ENCODE measurements around the gene STARD3NL. TPM values are rescaled to one million over a fixed set of nuclear protein-coding genes. Genes with fewer than 3 reads are reported as not detected.
A peak's percentile ranks its signal among the peaks of the same experiment; 100 is the strongest.
"Not testable (repeated sequence)": the region's sequence is repeated elsewhere in the genome, so short reads cannot be mapped to it uniquely, and the experiment has no call there.

The STARD3NL gene
- total RNA-seq, 3 donors from 2014 or later, result 30.2 to 31.3 (median 30.7) TPM

DNA sequence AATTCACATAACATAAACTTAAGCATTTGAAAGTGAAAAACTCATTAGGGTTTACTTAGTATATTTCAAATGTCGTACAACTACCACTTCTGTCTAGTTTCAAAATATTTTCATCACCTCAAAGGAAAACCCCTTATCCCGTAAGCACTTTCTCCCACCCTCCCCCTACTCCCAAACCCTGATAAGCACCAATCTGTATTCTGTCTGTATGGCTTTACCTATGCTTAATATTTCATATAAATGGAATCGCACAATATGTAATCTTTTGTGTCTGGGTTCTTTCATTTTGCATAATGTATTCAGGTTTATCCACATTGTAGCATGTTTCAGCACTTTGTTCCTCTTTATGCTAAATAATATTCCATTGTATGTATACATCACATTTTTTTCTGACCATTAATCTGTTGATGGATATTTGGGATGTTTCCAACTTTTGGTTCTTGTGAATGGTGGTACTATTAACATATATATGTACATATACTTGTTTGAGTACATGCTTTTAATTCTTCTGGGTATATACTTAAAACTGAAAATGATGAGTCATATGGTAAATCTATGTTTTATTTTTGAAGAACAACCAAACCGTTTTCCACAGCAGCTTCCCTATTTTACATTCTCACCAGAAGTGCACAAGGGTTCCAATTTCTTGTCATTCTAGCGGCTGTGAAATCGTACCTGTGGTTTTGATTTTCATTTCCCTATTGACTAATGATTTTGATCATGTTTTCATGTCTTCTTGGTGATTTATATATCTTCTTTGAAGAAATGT is 6.2 kb upstream of the STARD3NL start:
- Mint-ChIP-seq H3K27me3 (ENCODE audit: low read depth) (peaks cover 17% of the 10 kb centered on the region), H3K4me1 (ENCODE audit: low read depth) (peaks cover 18% of the 10 kb centered on the region), H3K36me3 (ENCODE audit: insufficient read depth) (no peaks in the 10 kb centered on the region), H3K4me3 (no peak overlapping the region), H3K9me3 (peaks cover 4% of the 10 kb centered on the region)
- ATAC-seq (peak; percentile 46 to 69), DNase-seq (no peak)

DNA sequence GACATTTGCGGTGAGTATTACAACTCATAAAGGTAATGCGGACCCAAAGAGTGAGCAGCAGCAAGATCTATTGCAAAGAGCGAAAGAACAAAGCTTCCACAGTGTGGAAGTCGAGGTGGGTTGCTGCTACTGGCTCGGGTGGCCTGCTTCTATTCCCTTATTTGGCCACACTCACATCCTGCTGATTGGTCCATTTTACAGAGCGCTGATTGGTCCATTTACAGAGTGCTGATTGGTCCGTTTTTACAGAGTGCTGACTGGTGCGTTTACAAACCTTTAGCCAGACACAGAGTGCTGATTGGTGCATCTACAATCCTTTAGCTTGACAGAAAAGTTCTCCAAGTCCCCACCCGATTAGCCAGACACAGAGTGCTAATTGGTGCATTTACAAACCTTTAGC is 2.5 kb upstream of the STARD3NL start:
- peaks cover 43% of the 10 kb centered on the region for H3K4me1 Mint-ChIP-seq (ENCODE audit: low read depth)
- DNase-seq; H3K4me3 Mint-ChIP-seq; H3K9me3 Mint-ChIP-seq; H3K36me3 Mint-ChIP-seq (ENCODE audit: insufficient read depth); ATAC-seq: not testable (repeated sequence)
- peaks cover 17% of the 10 kb centered on the region for H3K27me3 Mint-ChIP-seq (ENCODE audit: low read depth)

DNA sequence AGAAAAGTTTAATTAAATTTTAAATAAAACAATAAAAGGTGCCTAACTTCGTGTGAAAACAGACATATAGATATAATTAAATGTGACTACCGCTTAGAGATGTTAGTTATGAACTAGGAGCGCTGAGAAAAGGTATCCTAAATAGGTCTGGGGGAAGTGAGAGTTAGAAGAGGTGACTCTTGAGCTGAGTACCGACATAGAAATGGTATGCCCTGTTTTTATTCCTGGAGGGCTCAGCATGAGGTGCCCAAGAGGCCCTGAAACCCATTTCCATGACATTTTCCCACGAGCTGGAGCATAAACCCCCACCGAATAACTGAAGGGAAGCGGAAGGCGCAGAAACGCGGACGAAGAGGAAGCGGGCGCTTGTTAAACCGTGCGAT is 433 bp upstream of the STARD3NL start:
- Mint-ChIP-seq H3K27me3 (ENCODE audit: low read depth) (peaks cover 13% of the 10 kb centered on the region), H3K4me3 (peak overlapping the region; percentile 96), H3K36me3 (ENCODE audit: insufficient read depth) (no peaks in the 10 kb centered on the region), H3K4me1 (ENCODE audit: low read depth) (peaks cover 34% of the 10 kb centered on the region), H3K9me3 (peaks cover 2% of the 10 kb centered on the region)
- ATAC-seq, result no peak
- no peak for DNase-seq

DNA sequence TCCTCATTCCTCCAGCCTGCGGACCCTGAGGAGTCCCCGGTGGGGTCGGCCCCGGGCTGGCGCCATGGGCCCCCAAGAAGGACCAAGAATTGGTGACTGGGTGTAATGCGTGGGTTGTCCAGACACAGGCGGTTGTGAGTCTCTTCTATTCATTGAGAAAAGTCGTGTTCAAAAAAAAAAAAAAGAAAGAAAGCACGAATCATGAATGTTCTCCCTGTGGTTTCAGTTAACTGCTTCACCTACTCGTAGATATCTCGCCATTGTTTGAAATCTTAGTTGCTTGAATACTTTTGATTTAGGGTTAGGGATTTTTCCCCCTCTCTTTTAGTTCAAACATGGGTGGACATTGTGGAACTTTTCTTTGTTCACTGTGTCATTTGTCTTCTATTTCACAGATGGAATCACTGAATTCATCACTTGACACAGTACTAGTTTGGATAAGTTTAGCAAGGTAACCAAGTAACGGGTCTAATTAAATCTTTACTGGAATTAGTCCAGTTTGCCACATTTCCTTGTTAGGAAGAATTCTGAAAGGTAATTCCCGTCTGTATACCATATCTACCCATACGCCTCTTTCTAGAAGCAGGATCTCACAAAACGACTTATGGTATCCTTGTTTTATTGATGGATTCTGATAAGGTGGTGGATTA is 775 bp downstream of the STARD3NL start:
- no peak for DNase-seq
- peaks cover 34% of the 10 kb centered on the region for H3K4me1 Mint-ChIP-seq (ENCODE audit: low read depth)
- peak; percentile 39 to 57 for ATAC-seq
- peak overlapping the region; percentile 96 for H3K4me3 Mint-ChIP-seq
- H3K9me3 Mint-ChIP-seq, result no peaks in the 10 kb centered on the region
- H3K36me3 Mint-ChIP-seq (ENCODE audit: insufficient read depth), result peaks cover 4% of the 10 kb centered on the region
- peaks cover 11% of the 10 kb centered on the region for H3K27me3 Mint-ChIP-seq (ENCODE audit: low read depth)

DNA sequence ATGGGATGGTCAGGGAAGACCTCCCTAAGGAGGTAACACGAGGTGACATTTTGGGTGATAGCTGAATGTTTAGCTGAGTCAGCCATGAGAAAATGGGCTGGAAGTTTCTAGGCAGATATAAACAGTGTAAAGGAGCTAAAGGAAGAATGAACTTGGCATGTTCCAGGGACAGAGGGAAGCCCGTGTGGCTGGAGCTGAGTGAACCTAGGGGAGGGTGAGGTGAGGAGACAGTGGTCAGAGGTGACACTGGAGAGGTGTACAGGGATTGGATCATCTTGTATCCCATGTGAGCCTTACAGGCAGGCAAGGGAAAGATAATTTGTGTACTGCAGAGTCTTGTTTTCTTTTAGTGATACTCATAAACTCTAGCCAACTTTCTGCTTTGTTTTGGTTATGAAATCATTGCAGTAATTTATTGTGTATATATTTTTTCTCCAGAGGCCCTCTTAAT is 1.8 kb downstream of the STARD3NL start:
- peak overlapping the region; percentile 27 for H3K4me3 Mint-ChIP-seq
- H3K36me3 Mint-ChIP-seq (ENCODE audit: insufficient read depth), result peaks cover 9% of the 10 kb centered on the region
- peaks cover 4% of the 10 kb centered on the region for H3K9me3 Mint-ChIP-seq
- ATAC-seq (no peak), DNase-seq (no peak)
- H3K4me1 Mint-ChIP-seq (ENCODE audit: low read depth), result peaks cover 36% of the 10 kb centered on the region
- peaks cover under 1% of the 10 kb centered on the region for H3K27me3 Mint-ChIP-seq (ENCODE audit: low read depth)

DNA sequence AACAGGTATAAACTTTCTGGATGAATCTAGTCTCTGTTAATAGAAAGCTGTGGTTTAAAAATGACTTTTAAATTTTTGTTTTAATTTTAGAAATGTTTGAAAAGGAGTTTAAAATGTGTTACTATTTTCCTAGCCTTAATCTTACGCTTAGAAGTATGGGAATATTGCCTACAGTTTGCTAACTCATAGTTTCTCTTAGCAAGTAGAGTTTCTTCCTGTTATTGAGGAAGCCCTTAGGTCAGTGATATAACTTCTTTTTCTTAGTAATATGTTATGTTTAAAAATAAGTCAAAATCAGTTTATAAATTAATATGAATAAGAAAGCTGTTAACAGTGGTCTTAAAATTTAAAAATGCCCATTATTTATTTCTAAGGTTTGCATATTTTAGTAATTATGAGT is 3.1 kb downstream of the STARD3NL start:
- Mint-ChIP-seq H3K27me3 (ENCODE audit: low read depth) (no peaks in the 10 kb centered on the region), H3K36me3 (ENCODE audit: insufficient read depth) (peaks cover 20% of the 10 kb centered on the region), H3K4me1 (ENCODE audit: low read depth) (peaks cover 42% of the 10 kb centered on the region), H3K9me3 (peaks cover 4% of the 10 kb centered on the region), H3K4me3 (no peak overlapping the region)
- DNase-seq, result no peak
- ATAC-seq, result no peak

DNA sequence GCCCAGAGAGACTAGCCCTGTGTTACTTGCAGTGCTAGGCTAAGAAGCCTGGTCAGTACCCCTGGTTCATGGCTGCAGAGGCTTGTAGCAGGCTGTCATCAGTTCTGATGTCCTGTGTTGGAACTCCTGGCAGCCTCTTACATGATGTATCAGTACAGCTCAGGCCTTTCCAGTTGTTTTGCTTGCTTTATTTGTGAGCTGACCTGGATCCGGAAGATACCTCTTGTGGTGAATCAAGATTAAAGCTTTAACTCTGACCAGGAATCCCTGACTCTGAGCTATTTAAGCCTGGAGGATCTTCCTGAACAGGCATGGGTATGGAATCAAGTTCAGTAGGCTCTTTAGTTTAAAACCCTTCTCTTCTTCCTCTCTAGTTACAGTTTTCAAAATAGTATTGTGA is 4.4 kb downstream of the STARD3NL start:
- DNase-seq, result no peak
- Mint-ChIP-seq H3K4me3 (no peak overlapping the region), H3K27me3 (ENCODE audit: low read depth) (no peaks in the 10 kb centered on the region), H3K9me3 (peaks cover 4% of the 10 kb centered on the region), H3K4me1 (ENCODE audit: low read depth) (peaks cover 44% of the 10 kb centered on the region), H3K36me3 (ENCODE audit: insufficient read depth) (peaks cover 20% of the 10 kb centered on the region)
- no peak for ATAC-seq

DNA sequence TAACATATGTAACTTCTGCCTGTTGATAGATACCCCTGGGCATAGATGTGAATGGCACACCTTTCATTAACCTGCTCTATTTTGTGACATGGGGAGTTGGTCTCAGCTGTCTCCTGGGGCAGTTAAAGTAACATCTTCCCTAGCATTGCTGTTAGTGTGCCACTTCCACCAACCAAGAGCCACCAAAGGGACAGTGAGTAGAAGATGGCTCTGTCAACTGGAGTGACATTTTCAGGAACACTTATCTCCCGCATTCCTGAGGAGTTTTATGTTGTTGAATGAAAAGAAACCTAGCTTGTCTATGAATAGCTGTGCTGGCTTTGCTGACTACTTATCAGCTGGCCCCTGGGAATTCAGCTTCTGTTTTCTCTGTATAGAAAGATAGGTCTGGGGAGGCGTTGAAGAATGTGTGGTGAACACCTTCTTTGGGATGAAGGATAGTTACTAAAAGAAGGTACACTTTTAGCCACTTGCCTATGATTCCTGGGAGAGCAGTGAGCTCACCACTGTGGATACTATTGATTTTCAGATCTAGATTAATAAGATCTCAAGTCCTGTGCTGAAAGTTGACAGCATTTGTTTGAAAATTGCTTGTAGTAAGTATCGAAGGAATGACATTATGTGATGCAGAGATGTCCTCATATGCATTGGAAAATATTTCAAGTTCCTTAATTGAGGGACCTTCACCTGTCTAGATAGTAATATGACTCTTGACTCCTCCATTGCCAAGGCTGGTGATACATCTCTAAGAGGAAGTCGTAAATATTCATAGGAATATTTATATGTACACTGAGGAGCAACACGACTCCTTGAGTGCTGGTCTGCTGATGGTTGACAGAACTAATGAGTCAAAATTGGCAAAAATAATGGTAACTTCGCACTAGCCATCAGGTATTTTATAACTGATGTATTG is 7.6 kb downstream of the STARD3NL start:
- ATAC-seq (no peak), DNase-seq (no peak)
- H3K27me3 Mint-ChIP-seq (ENCODE audit: low read depth), result no peaks in the 10 kb centered on the region
- peaks cover 20% of the 10 kb centered on the region for H3K36me3 Mint-ChIP-seq (ENCODE audit: insufficient read depth)
- peaks cover 41% of the 10 kb centered on the region for H3K4me1 Mint-ChIP-seq (ENCODE audit: low read depth)
- no peak overlapping the region for H3K4me3 Mint-ChIP-seq
- peaks cover 4% of the 10 kb centered on the region for H3K9me3 Mint-ChIP-seq

DNA sequence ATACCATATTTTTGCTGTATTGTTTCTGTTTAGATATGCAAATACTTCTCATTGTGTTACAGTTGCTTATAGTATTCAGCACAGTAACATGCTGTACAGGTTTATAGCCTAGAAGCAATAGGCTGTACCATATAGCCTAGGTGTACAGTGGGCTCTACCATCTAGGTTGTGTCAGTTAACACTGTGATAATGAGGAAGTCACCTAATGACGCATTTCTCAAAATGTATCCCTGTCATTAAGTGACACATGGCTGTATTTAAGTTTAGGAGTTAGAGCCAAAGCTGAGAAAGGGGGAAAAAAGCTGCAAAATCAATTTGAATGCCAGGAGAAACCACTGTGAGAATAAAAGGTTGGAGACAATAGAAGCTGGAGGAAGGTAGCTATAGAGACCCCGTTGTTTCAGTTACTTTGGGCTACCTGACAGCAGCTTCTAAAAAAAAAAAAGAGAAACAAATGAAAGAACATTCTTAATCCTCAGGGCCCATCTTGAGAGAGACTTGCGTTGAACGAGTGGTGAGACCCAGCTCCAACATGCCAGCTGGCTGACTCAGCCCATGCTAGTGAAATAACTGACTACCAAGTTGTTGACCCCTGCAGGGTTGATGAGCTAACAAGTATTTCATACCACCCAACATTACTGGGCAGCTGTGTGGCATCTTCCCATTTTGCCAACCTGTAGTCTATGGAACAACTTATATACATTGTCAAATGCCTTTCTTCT is 8.7 kb downstream of the STARD3NL start:
- Mint-ChIP-seq H3K4me3 (no peak overlapping the region), H3K4me1 (ENCODE audit: low read depth) (peaks cover 41% of the 10 kb centered on the region)
- ATAC-seq, result no peak

DNA sequence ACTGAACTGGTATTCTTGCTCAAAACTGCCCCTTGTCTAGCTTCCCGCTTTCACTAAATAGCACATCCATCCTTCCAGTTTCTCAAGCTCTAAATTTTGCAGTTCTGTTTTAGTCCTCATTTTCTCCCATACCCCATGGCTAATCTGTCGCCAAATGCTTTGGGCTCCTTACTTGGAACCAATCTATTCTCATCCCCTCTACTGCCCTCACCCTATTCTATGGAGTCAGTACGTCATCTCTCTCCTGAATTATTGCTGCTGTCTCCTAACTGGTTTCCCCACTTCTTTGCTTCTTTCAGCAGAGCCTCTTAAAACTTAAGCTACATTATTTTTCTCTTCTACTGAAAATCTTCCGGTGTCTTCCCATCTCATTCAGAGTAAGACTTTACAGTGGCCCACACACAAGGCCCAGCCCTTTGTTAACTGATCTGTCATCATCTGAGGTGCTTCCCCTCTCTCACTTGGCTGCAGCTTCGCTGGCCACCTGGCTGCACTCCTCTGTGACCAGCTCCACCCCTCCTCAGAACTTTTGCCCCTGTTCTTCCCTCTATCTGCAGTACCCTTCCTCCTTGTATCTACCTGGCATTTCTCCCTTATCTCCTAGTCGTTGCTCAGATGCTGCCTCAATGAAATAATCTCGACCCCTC is 9.9 kb downstream of the STARD3NL start:
- H3K27me3 Mint-ChIP-seq (ENCODE audit: low read depth), result no peaks in the 10 kb centered on the region
- H3K4me3 Mint-ChIP-seq, result no peak overlapping the region
- H3K4me1 Mint-ChIP-seq (ENCODE audit: low read depth), result peaks cover 49% of the 10 kb centered on the region
- peaks cover 26% of the 10 kb centered on the region for H3K36me3 Mint-ChIP-seq (ENCODE audit: insufficient read depth)
- no peak for ATAC-seq
- peaks cover 4% of the 10 kb centered on the region for H3K9me3 Mint-ChIP-seq
- DNase-seq, result no peak

More for the DNA sequence above, 8.7 kb downstream of the STARD3NL start:
- Mint-ChIP-seq H3K9me3 (peaks cover 4% of the 10 kb centered on the region), H3K27me3 (ENCODE audit: low read depth) (no peaks in the 10 kb centered on the region), H3K36me3 (ENCODE audit: insufficient read depth) (peaks cover 22% of the 10 kb centered on the region)
- no peak for DNase-seq

DNA sequence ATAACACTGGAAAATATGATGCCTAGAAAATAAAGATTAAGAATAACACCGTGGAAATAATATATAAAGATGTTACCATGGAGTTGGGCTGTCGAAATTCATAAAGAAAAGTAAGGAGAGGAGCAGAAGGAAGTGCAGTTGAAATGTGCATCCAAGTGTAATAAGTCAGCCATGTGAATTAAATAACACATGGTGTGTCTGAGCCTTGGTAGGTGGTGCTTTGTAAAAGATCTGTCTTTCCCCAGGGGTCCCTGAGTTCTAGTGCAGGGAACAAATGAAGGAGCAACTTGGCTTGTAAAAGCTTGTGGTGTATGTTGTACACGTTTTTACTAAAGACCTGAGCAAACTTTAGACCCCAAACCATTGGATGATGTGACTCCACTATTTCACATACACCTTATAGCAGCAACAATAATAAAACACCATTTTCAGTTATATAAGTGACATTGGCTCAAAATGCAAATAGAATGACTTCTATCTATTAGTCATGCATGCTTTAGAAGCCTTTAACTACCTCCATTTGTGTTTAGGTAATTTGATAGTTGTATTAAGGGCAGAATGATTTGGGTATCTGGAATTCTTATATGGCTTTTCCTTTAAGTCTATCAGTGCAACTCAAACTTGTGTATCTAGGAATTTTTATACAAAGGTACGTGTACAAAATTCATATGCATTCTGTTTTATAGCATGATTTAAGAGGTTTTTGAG is 11.3 kb downstream of the STARD3NL start:
- Mint-ChIP-seq H3K4me3 (no peak overlapping the region), H3K4me1 (ENCODE audit: low read depth) (peaks cover 50% of the 10 kb centered on the region), H3K27me3 (ENCODE audit: low read depth) (no peaks in the 10 kb centered on the region), H3K9me3 (no peaks in the 10 kb centered on the region), H3K36me3 (ENCODE audit: insufficient read depth) (peaks cover 17% of the 10 kb centered on the region)
- ATAC-seq (no peak), DNase-seq (no peak)

DNA sequence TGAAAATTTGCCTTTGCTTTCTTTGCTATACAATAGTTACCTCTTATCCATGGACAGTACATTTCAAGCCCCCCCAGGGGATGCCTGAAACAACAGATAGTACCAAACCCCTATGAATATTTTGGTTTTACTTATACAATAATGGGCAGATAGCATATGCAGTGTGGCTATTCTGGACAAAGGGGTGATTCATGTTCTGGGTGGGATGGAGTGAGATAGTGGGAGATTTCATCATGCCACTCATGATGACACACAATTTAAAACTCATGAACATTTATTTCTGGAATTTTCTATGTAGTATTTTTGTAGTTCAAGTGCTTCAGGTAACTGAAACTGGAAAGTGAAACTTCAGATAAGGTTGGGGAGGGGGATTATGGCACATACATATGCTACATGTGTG is 12.0 kb downstream of the STARD3NL start:
- H3K36me3 Mint-ChIP-seq (ENCODE audit: insufficient read depth), result peaks cover 14% of the 10 kb centered on the region
- H3K9me3 Mint-ChIP-seq, result no peaks in the 10 kb centered on the region
- no peak overlapping the region for H3K4me3 Mint-ChIP-seq
- H3K4me1 Mint-ChIP-seq (ENCODE audit: low read depth), result peaks cover 49% of the 10 kb centered on the region
- ATAC-seq, result no peak
- DNase-seq, result no peak
- H3K27me3 Mint-ChIP-seq (ENCODE audit: low read depth), result no peaks in the 10 kb centered on the region

DNA sequence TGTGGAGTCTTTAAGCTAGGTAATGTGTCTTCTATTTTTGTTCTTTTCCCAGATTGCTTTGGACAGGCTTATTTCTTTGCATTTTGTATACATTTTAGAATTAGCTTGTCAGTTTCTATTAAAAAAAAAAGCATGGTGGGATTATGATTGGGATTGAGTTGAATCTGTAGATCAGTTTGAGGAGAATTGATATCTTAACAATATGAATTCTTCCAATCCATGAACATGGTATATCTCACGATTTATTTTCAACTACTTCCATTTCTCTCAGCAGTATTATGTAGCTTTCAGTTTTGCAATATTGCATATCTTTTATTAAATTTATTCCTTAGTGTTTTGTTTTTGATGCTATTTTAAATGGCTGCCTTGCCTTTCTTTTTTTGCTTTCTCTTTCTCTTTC is 13.7 kb downstream of the STARD3NL start:
- Mint-ChIP-seq H3K4me3 (no peak overlapping the region), H3K36me3 (ENCODE audit: insufficient read depth) (peaks cover 6% of the 10 kb centered on the region), H3K27me3 (ENCODE audit: low read depth) (no peaks in the 10 kb centered on the region), H3K9me3 (no peaks in the 10 kb centered on the region), H3K4me1 (ENCODE audit: low read depth) (peaks cover 44% of the 10 kb centered on the region)
- ATAC-seq, result no peak
- no peak for DNase-seq
